Measurements from ENCODE around the gene CERS1.

Gene CERS1, protein sequence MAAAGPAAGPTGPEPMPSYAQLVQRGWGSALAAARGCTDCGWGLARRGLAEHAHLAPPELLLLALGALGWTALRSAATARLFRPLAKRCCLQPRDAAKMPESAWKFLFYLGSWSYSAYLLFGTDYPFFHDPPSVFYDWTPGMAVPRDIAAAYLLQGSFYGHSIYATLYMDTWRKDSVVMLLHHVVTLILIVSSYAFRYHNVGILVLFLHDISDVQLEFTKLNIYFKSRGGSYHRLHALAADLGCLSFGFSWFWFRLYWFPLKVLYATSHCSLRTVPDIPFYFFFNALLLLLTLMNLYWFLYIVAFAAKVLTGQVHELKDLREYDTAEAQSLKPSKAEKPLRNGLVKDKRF

DNA sequence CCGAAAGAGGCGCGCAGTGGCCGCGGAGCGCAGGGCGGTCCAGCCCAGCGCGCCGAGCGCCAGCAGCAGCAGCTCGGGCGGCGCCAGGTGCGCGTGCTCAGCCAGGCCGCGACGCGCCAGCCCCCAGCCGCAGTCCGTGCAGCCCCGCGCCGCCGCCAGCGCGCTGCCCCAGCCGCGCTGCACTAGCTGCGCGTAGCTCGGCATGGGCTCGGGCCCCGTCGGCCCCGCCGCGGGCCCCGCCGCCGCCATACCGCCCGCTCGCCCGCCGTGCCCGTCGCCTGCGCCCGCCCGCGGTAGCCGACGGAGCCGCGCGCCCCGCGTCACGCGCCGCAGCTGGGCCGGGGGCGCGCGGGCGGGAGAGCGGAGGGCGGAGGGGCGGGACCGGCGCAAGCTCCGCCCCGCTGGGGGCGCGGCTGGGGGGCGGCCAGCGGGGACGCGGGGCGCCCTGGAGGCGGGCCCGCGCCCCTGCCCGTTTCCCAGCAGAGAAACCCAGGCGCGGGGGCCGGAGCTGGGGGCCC, at the start of gene CERS1:
TSS of gene CERS1 (minus strand) at position 335 of the 518 bp plus-strand sequence. CDS start at position 249, 86 bp downstream.
- DNase-seq: no peak

- DNase-seq: no peak
Measured at GRCh38 chr19:18945297-18945696, 49.3 kb upstream of the CERS1 start.

GRCh38 chr19:18943465-18943864, 47.5 kb upstream of the CERS1 start:
- DNase-seq: no peak

GRCh38 chr19:18942692-18943091, 46.7 kb upstream of the CERS1 start:
- DNase-seq: no peak

- DNase-seq: no peak
Measured at GRCh38 chr19:18941628-18942354, 45.8 kb upstream of the CERS1 start.

DNA sequence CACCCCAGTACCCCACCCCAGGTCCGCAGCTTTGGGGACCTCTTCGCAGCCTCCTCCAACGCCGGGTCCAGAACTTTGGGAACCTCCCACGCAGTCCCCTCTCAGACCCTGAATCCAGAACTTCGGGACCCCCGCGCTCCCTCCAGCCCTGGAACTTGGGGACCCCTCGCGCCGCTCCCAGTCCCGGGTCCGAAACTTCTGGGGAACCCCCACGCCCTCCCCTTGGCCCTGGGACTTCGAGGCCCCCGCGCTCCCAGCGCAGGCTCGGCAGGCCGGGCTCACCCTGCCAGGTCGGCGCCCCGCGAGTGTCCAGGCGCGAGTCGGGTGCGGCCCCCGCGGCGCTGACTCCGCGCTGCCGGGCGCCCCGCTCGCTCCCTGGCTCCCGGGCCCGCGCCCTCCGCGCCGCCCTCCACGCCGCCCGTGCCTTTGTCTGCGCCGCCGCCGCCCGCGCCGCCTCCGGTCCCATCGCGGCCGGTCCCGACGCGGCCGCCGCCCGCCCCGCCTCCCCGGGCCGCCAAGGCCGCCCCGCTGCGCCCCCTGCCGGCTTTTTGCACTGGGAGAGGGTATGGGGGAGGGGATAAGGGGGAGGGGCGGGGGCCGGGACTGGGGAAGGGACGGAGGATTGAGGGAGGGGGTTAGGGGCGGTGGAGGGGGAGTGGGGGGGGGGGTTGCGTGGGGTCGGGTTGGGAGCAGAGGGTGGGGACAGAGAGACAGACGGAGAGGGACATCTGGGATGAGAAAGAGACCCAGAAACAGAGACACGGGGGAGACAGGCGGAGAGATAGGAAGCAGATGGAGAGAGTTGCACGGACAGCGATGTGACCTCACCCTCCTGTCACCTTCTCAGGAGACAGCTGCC, 45.0 kb upstream of the CERS1 start, which contains the start of gene HOMER3:
TSS of gene HOMER3 (minus strand) at position 449 of the 859 bp plus-strand sequence. CDS start 2,235 bp downstream, outside the sequence.
- peak; percentile 68 for DNase-seq

GRCh38 chr19:18939922-18940768, 44.2 kb upstream of the CERS1 start:
- DNase-seq: peak; percentile 45

- DNase-seq: no peak
Measured at GRCh38 chr19:18939163-18939562, 43.2 kb upstream of the CERS1 start.

DNA sequence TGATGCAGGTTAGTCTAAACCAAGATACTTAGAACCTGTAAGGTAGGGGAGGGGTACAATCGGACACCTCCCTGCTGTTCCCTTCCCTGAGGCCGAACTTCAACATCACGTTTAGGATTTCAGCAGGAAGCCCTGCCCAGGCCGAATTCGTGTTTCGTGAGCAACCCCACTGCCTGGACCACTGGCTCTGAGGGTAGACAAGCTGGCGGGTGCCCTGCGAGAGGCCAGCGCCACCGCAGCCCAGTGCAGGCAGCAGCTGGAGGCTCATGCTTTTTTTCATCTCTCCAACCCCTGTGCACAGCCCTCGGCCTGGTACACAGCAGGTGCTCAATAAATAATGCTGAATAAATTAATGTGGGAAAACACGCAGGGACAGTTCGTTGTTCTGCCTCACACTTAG, 37.3 kb upstream of the CERS1 start:
- DNase-seq: no peak

DNA sequence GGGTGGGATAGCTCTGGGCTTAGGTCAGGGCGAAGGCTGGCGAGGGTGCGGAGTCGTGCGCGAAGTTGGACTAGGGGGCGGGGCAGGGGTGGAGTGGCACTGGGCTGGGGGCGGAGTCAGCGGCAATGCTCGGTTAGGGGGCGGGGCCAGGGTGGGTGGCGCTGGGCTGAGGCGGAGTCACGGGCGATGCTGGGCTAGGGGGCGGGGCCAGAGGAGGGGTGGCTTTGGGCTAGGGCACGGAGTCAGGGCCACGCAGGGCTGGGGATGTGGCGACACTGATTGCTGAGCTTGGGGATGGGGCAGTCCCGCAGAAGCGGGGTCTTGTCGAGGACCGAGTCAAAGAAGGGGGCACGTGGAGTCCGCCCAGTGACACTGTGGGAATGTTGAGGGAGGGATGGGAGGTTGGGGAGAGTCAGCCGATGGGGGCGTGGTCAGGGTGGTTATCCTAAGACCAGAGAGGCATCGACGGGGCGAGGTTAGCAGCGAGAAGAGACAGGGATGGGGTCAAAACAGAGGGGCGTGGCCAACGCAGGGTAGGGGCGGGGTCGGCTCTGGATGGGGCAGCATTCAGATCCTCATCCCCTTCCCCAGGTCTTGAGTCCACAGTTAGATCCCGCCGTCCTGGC, 36.4 kb upstream of the CERS1 start:
- DNase-seq: peak; percentile 82

GRCh38 chr19:18931316-18932162, 35.6 kb upstream of the CERS1 start:
- no peak for DNase-seq

- no peak for DNase-seq
Measured at GRCh38 chr19:18929311-18929710, 33.4 kb upstream of the CERS1 start.

GRCh38 chr19:18928018-18928805, 32.3 kb upstream of the CERS1 start:
- no peak for DNase-seq

DNA sequence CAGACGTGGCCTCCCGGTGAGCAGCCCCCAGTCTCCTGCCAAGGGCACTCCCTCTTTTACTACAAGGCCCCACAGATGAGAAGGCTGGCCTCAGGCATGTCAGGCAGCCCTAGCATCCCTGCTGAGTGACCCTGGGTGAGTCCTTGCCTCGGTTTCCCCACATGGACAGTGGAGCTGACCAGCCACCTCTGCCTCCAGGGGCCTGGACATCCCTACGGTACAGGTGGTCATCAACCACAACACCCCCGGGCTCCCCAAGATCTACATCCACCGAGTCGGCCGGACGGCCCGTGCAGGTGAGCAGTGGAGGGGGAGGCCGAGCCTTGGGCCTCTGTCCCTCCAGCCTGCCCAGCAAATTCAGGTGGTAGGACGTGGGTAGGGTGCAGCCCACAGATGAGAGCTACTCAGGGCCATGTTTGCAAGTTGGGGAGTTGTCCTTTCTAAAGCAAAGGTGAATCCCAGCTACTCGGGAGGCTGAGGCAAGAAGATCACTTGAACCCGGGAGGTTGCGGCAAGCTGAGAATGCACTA, 28.8 kb upstream of the CERS1 start:
- DNase-seq: no peak

DNA sequence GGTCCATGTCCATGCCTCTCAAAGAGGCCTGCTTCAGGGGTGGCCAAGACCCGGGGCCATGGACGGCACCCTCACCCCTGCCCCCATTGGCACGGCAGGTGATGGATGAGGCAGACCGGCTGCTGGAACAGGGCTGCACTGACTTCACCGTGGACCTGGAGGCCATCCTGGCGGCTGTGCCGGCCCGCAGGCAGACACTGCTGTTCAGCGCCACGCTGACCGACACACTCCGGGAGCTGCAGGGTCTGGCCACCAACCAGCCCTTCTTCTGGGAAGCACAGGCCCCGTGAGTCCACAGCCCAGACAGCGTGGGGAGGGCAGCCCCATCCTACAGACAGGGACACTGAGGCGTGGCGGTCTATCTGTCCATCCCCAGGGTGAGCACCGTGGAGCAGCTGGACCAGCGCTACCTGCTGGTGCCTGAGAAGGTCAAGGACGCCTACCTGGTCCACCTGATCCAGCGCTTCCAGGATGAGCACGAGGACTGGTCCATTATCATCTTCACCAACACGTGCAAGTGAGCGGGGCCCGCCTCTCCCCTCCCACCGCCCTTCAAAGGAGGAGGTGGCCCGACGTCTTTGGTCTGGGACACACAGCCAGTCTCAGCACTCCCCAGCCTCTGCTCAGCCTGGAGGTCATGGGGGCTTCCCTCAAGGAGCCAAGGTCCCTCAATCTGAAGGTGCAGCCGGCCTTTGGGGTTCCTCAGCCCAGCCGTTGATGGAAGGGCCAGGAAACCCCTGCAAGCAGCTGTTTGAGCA, 26.4 kb upstream of the CERS1 start:
- no peak for DNase-seq

DNA sequence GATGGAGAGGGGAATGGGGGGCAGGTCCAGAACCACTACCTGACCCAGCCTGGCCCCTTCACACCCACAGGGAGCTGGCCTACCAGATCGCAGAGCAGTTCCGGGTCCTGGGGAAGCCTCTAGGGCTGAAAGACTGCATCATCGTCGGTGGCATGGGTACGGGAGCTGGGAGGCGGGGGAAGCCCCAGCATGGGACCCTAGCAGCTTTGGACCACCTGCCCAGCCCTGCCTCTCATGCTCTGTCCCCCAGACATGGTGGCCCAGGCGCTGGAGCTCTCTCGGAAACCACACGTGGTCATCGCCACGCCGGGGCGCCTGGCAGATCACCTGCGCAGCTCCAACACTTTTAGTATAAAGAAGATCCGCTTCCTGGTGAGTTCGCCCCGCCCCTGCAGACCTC, 25.6 kb upstream of the CERS1 start:
- no peak for DNase-seq

DNA sequence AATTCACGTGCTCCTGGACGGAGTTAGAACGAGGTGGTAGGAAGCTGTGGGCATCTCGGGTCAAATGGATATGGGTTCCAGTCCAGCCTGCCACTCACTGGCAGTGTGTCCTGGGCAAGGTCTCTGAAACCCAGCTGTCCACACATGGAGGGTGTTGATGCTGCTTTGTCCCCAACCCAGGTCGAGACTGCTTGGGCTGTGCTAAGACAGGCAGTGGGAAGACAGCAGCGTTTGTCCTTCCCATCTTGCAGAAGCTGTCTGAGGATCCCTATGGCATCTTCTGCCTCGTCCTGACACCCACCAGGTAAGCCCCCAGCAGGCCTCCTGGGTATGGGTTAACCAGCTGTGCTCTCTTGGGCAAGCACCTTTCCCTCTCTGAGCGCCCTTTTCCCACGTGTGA, 24.4 kb upstream of the CERS1 start:
- DNase-seq: no peak

DNA sequence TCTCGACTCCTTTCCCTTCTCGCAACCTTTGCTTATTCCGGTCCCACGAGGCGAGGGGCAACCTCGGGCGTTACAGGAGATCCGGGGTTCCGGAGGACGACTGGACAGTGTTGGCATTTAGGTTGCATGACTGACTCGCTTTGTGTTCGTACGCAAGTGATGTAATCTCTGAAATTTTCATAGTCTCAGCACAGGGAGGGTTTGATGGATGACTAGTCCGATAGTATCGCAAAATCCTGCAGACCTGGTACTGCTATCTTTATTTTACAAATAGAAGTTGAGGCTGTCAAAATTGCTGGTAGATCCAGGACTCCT, 23.9 kb upstream of the CERS1 start:
- DNase-seq: peak; percentile 11
